Ectodermal cell (in vitro differentiated cells): ENCODE results near the gene AR.

Source experiments
- H3K27ac ChIP-seq: 2 replicates; pipeline ENCODE4 v1.7.0; 2013; ENCODE audit warnings: mild to moderate bottlenecking, low read depth, low read length; ENCODE audit not compliant: insufficient read depth, poor library complexity, severe bottlenecking
- H3K27me3 ChIP-seq: 2 replicates; pipeline ENCODE4 v1.7.0; 2013; ENCODE audit warnings: mild to moderate bottlenecking, low read length; ENCODE audit not compliant: insufficient read depth, control insufficient read depth, poor library complexity, severe bottlenecking
- H3K36me3 ChIP-seq: one replicate; pipeline ENCODE4 v1.7.0; 2013; ENCODE audit warnings: low read length; ENCODE audit not compliant: control insufficient read depth, insufficient read depth
- H3K4me1 ChIP-seq: one replicate; pipeline ENCODE4 v1.7.0; 2013; ENCODE audit warnings: low read length; ENCODE audit not compliant: control insufficient read depth, insufficient read depth
- H3K4me3 ChIP-seq: 2 replicates; pipeline ENCODE4 v1.7.0; 2013; ENCODE audit warnings: low read depth, low read length, control low read depth; ENCODE audit not compliant: insufficient read depth
- H3K9me3 ChIP-seq: 2 replicates; pipeline ENCODE4 v1.7.0; 2013; ENCODE audit warnings: mild to moderate bottlenecking, low read length, moderate library complexity; ENCODE audit not compliant: control insufficient read depth
- WGBS, 2 experiments: methylation state at CpG; one replicate each; pipeline ENCODE4 v1.1.7; 2013; ENCODE audit warnings: missing lambda C conversion rate in 2 of 2; 5-methylcytosine and 5-hydroxymethylcytosine counted together

The AR gene

DNA sequence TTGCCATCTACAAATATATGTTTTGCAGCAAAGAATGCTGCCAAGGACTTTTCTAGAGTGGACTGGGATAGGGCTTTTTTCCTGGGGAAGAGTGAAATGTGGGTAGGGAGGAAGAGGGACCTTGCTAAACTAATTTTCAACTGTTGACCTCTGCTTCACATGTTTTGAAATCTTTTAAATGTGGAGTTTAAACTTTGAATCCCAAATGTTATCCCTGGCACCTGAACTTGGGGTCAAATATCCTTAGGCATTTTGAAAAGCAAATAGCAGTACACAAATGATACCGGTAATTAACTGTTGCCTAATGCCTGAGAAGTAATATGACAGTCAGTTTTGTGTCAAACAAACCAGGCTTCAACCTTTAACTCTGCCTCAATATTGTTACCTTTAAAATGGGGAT is 7.3 kb upstream of the AR start:
- Histone ChIP-seq H3K9me3 (no peaks in the 10 kb centered on the region), H3K27ac (no peak overlapping the region), H3K36me3 (no peaks in the 10 kb centered on the region), H3K4me1 (no peaks in the 10 kb centered on the region), H3K4me3 (no peak overlapping the region), H3K27me3 (no peaks in the 10 kb centered on the region)
- 100% methylated on average over 1 of the region's 1 CpG; no CpG with 5 or more reads in 1 of the 2 experiments for WGBS, 2 experiments

DNA sequence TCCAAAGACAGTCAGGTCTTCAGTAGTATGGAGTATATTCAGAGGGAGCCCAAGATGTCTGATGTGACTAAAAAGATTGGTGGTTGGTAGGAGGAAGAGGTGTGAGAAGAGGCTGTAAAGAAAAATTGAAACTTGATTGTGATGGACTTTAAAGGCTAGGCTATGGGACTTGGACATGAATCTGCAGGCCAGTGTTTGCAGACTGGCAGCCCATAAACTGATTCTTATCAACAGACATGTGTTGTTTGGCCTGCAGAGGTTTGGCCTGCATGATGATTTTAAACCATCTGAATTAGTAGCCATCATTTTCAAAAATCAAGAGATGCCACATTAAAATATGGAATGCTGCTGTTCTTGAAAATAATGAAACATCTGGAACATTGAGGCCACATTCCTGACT is 5.4 kb upstream of the AR start:
- H3K27ac ChIP-seq = no peak overlapping the region
- no peak overlapping the region for H3K4me3 ChIP-seq
- no peaks in the 10 kb centered on the region for H3K36me3 ChIP-seq
- H3K9me3 ChIP-seq = no peaks in the 10 kb centered on the region
- no peaks in the 10 kb centered on the region for H3K27me3 ChIP-seq
- H3K4me1 ChIP-seq = no peaks in the 10 kb centered on the region

DNA sequence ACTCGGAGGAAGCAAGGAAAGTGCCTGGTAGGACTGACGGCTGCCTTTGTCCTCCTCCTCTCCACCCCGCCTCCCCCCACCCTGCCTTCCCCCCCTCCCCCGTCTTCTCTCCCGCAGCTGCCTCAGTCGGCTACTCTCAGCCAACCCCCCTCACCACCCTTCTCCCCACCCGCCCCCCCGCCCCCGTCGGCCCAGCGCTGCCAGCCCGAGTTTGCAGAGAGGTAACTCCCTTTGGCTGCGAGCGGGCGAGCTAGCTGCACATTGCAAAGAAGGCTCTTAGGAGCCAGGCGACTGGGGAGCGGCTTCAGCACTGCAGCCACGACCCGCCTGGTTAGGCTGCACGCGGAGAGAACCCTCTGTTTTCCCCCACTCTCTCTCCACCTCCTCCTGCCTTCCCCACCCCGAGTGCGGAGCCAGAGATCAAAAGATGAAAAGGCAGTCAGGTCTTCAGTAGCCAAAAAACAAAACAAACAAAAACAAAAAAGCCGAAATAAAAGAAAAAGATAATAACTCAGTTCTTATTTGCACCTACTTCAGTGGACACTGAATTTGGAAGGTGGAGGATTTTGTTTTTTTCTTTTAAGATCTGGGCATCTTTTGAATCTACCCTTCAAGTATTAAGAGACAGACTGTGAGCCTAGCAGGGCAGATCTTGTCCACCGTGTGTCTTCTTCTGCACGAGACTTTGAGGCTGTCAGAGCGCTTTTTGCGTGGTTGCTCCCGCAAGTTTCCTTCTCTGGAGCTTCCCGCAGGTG is 637 bp downstream of the AR start:
- H3K27me3 ChIP-seq = peaks cover 8% of the 10 kb centered on the region
- 1% methylated on average over 18 to 20 of the region's 30 CpGs for WGBS, 2 experiments
- peak overlapping the region; percentile 87 for H3K27ac ChIP-seq
- no peaks in the 10 kb centered on the region for H3K36me3 ChIP-seq
- H3K4me1 ChIP-seq = no peaks in the 10 kb centered on the region
- H3K4me3 ChIP-seq = peak overlapping the region; percentile 48
- H3K9me3 ChIP-seq = no peaks in the 10 kb centered on the region

DNA sequence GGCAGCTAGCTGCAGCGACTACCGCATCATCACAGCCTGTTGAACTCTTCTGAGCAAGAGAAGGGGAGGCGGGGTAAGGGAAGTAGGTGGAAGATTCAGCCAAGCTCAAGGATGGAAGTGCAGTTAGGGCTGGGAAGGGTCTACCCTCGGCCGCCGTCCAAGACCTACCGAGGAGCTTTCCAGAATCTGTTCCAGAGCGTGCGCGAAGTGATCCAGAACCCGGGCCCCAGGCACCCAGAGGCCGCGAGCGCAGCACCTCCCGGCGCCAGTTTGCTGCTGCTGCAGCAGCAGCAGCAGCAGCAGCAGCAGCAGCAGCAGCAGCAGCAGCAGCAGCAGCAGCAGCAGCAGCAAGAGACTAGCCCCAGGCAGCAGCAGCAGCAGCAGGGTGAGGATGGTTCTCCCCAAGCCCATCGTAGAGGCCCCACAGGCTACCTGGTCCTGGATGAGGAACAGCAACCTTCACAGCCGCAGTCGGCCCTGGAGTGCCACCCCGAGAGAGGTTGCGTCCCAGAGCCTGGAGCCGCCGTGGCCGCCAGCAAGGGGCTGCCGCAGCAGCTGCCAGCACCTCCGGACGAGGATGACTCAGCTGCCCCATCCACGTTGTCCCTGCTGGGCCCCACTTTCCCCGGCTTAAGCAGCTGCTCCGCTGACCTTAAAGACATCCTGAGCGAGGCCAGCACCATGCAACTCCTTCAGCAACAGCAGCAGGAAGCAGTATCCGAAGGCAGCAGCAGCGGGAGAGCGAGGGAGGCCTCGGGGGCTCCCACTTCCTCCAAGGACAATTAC is 1.4 kb downstream of the AR start:
- Histone ChIP-seq H3K27ac (no peak overlapping the region), H3K36me3 (no peaks in the 10 kb centered on the region), H3K9me3 (no peaks in the 10 kb centered on the region), H3K27me3 (peaks cover 8% of the 10 kb centered on the region), H3K4me1 (no peaks in the 10 kb centered on the region), H3K4me3 (peak overlapping the region; percentile 48)
- 1% methylated on average over 35 of the region's 35 CpGs for WGBS, 2 experiments

DNA sequence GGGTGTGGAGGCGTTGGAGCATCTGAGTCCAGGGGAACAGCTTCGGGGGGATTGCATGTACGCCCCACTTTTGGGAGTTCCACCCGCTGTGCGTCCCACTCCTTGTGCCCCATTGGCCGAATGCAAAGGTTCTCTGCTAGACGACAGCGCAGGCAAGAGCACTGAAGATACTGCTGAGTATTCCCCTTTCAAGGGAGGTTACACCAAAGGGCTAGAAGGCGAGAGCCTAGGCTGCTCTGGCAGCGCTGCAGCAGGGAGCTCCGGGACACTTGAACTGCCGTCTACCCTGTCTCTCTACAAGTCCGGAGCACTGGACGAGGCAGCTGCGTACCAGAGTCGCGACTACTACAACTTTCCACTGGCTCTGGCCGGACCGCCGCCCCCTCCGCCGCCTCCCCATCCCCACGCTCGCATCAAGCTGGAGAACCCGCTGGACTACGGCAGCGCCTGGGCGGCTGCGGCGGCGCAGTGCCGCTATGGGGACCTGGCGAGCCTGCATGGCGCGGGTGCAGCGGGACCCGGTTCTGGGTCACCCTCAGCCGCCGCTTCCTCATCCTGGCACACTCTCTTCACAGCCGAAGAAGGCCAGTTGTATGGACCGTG is 2.2 kb downstream of the AR start:
- 1% methylated on average over 33 to 39 of the region's 41 CpGs for WGBS, 2 experiments
- Histone ChIP-seq H3K9me3 (no peaks in the 10 kb centered on the region), H3K4me1 (no peaks in the 10 kb centered on the region), H3K27me3 (peaks cover 8% of the 10 kb centered on the region), H3K27ac (no peak overlapping the region), H3K36me3 (no peaks in the 10 kb centered on the region), H3K4me3 (peak overlapping the region; percentile 48)

DNA sequence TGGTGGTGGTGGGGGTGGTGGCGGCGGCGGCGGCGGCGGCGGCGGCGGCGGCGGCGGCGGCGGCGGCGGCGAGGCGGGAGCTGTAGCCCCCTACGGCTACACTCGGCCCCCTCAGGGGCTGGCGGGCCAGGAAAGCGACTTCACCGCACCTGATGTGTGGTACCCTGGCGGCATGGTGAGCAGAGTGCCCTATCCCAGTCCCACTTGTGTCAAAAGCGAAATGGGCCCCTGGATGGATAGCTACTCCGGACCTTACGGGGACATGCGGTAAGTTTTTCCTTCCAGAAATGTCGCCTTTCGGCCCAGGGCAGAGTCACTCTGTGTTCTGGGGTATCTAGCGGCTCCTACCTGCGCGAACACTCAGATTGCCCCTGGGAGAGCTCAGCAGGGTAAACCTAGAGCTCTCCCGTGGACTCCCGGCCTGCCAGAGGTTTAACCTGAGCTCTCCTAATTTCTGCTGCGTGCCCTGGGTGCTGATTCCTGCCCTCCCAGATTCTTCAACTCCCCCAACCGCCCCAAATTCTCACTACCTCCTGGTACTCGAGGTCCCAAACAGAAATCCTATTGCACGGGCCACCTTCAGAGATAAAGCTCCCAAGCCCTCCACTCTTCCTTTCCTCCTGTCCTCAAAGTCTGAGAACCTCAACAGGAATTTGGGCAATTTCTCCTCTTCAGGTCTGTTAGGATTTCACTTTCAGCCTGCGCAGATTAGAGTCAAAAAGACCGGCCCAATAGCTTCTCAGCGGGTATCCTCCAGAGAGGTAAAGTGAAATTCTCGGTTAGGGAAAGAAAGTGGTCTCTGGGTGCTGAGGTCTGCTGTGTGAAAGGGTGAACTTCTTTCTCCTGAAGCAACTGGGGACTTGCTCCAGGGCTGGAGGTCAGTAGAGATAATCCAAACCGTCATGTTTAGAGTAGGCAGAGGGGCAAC is 2.9 kb downstream of the AR start:
- H3K9me3 ChIP-seq = no peaks in the 10 kb centered on the region
- WGBS, 2 experiments = 0 to 2% methylated on average over 29 to 40 of the region's 44 CpGs
- no peaks in the 10 kb centered on the region for H3K36me3 ChIP-seq
- no peak overlapping the region for H3K27ac ChIP-seq
- peak overlapping the region; percentile 48 for H3K4me3 ChIP-seq
- H3K4me1 ChIP-seq = no peaks in the 10 kb centered on the region
- H3K27me3 ChIP-seq = peaks cover 8% of the 10 kb centered on the region

DNA sequence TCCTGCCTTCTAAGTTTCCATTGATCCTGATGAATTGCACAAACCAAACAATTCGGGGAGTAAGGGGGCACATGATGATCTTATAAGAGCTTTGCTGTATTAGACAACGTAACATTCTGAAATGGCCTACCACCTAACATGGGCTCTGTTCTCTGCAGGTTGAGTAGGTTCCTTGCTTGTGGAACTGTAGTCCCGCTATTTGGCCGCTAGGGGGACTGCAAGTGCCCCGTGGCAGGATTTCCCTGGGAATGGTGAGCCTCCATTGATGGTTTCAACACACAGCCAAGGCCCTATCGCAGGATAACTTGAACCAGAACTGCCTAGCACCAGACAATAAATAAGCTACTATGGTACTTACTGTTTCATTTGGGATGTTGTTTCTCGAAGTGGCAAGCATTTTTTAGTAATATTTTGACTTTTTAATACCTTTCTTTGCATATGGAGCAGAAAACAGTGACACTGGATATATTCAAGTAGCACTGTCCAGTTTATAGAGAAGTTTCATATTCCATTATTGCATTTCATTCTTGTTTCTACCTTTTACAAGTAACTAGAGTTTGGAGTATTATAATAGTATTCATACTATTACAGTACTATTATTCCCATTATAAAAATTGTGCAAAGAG is 11.9 kb downstream of the AR start:
- no peaks in the 10 kb centered on the region for H3K4me1 ChIP-seq
- H3K36me3 ChIP-seq = no peaks in the 10 kb centered on the region
- H3K4me3 ChIP-seq = no peak overlapping the region
- 18 to 30% methylated on average over 4 to 5 of the region's 7 CpGs for whole genome bisulfite sequencing, 2 experiments
- H3K9me3 ChIP-seq = no peaks in the 10 kb centered on the region
- H3K27ac ChIP-seq = no peak overlapping the region
- no peaks in the 10 kb centered on the region for H3K27me3 ChIP-seq

DNA sequence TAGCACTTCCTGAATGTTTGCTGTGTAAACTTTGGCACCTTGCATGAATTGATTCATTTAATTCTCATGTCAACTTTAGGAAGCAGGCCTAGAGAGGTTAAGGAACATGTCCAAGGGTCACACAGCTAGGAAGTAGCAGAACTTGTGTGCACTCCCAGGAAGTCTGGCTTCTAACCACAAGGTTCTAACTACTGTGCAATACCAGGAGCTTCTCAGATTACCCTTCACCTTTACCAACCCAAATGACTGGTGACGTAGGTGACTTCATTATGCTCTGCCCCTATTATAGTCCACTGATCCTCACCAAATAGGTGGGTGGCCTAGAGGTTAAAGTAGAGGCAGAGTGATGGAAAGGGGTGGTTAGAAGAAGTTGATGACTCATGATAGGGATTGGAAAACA is 14.4 kb downstream of the AR start:
- 80% methylated on average over 1 of the region's 1 CpG; no CpG with 5 or more reads in 1 of the 2 experiments for WGBS, 2 experiments
- no peaks in the 10 kb centered on the region for H3K27me3 ChIP-seq
- no peaks in the 10 kb centered on the region for H3K36me3 ChIP-seq
- no peak overlapping the region for H3K4me3 ChIP-seq
- H3K27ac ChIP-seq = no peak overlapping the region
- H3K4me1 ChIP-seq = no peaks in the 10 kb centered on the region
- no peaks in the 10 kb centered on the region for H3K9me3 ChIP-seq

DNA sequence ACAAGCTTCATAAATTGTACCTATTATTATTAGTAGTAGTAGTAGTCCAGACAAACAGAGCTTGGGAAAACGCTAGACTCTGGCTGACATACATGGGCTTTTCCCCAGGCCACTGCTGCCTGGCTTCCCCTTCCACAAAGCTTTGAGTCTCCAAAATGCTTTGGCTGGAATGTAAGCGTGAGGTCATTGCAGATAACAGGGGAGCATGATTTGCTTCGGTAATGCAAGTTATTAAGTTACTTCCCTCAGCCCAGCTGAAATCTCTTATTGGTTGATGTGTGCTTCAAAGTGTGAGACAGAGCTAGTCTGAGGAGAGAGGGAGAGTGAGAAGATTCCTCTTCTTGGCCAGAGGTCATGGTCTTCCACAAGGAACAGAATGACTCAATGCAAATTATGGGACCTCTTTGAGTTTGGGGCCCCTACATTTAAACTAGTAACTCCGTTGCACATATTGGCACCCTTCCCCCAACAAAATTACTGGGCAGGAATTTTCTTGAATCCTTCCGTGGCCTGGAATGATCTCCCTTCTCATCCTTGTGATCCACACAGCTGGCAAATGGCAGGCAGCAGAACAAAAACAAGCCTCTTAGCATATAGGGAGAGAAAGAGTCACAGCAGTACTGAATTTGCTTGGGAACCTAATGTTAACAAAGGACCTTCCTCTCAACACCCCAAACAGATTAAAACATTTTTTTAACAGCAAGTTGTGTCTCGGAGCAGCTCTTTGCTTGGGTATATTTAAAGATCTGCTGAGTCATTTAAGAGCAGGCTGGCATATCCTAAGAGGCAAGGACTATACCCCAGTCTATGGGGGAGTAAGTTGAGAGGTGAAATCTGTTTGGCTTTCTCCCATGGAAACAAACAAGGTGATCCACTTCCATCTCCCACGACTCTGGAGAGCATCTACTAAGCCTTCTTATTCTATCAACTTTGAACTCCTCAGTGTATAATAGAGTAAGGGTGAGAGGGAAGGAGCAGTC is 19.9 kb downstream of the AR start:
- H3K27me3 ChIP-seq = no peaks in the 10 kb centered on the region
- H3K9me3 ChIP-seq = no peaks in the 10 kb centered on the region
- H3K4me1 ChIP-seq = no peaks in the 10 kb centered on the region
- no peak overlapping the region for H3K27ac ChIP-seq
- H3K4me3 ChIP-seq = no peak overlapping the region
- no peaks in the 10 kb centered on the region for H3K36me3 ChIP-seq
- WGBS, 2 experiments = 80 to 83% methylated on average over 4 to 6 of the region's 7 CpGs
